Measurements from ENCODE around the gene RRP15.
A peak's percentile ranks its signal among the peaks of the same experiment; 100 is the strongest.

RRP15 gene

DNA sequence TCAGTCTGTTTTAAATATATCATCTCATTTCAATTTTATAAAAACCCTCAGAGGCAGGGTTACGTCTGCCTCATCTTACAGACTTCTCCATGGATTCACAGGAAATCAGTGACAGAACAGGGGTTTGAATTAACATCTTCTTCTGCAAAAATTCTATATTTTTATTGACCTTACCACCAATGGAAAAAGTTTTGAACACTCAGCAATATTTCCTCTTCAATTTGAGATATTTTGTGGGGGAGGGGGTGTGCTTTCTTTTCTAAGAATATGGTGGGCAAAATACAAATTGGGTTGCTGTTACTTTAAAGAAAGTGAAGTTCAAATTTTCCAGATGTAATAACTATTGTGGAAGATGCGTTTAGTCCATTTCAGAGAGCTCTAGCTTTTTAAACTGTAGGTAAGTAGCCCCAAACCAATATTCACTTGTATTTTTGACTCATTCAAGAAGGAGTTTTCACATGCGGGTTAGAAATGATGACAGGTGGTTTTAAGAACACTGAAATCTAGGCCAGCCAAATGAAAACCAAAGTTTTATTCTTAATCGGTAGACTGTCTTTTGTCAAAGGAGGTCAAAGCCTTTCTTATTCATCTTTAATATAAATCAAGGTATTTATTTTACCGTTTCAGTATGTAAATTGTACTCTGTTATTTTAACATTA, 77.5 kb downstream of the RRP15 start:
- no peak for DNase-seq (ENCODE audit: low read depth)

- no peak for DNase-seq (ENCODE audit: low read depth)
Measured at GRCh38 chr1:218363141-218363540, 78.0 kb downstream of the RRP15 start.

DNA sequence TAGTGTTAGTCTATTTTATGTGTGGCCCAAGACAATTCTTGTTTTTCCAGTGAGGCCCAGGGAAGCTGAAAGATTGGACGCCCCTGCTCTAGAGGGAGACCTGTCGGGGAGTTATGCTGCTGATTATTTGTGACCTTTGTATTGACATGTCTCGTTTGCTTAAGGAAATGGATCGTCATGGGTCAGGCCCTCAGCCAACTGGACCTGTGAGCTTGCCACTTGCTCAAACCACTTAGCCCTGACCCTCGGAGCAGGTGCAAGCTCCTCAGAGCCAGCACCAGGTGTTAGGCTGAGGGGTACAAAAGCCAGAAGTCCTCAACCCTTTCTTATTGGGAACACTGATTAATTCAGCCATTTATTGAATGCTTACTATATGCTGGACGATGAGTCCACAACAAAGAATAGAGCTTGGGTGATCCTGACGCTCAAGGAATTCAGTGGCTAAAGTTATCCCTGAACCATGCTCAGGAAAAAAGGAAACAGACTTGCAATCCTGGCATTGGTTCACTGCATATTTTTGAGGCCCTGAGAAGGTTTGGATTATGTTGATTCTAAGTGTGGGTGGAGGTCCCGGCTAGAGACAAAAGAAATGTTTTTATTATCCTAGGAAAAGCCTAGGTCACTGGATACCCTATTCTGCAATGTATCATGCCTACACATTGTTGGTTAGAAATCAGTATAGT, 79.1 kb downstream of the RRP15 start:
- DNase-seq (ENCODE audit: low read depth) = no peak

- DNase-seq (ENCODE audit: low read depth) = no peak
Measured at GRCh38 chr1:218365226-218365999, 80.3 kb downstream of the RRP15 start.

DNA sequence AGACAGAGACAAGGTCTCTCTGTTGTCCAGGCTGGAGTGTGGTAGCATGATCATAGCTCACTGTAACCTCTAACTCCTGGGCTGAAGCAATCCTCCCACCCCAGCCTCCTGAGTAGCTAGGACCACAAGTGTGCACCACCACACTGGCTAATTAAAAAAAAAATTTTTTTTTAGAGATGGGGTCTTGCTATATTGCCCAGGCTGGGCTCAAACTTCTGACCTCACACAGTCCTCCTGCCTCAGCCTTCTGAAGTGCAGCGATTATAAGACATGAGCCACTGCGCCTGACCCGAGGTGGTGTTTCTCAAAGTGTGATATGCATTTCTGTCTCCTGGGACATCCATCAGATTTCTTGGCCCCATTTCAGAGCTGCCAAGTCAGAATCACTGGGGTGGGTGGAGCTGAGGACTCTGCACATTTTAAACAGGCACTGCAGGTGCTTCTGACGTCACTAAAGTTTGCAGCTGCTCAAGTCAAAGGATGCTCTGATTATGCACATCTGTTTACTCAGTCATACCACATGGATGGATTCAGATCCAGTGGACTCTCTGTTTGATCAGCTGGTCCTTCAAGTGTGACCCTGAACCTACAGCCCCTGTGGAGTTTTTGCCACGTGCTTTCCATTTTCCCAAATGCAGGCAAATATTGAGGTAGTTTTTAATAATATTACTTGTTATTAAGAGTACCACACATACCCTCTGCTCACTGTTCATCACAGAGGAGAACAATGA, 81.4 kb downstream of the RRP15 start:
- no peak for DNase-seq (ENCODE audit: low read depth)

- DNase-seq (ENCODE audit: low read depth) = no peak
Measured at GRCh38 chr1:218367118-218367517, 82.0 kb downstream of the RRP15 start.

GRCh38 chr1:218368686-218369085, 83.6 kb downstream of the RRP15 start:
- no peak for DNase-seq (ENCODE audit: low read depth)

DNA sequence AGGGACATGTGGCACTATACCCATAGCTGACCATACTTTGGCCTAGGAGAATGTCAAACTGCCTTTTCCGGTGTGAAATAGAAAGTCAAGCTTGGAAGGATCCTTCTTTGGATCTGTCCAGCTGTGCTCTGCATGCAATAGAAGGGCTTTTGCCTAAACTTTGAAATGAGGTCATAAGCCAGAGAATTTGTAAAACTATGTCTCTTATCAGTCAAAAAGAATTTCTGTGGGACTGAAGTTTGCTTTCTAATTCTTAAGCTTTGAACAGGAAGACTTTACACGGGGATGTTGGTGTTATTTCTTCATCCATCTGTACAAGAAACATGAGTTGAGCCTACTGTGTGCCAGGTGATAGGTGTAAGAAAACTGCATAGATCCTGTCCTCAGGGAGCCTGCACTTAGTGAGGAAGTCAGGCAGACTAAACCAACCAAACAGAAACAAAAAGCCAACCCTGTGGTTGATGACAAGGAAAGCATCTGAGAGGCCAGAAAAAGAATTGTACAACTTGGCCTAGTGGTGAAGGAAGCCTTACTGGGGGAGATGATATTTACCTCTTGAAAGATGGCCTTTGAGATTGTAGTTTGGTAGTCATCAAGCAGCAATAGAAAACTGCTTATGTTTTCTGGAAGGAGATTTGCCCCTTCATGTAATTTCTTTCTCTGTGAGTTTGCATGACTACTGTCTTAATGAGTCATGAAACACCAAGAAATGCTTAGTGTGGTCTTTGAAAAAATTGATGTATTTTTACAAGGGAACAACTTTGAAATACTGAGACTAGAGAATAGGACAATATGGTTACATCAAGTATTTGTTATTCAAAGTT, 84.8 kb downstream of the RRP15 start:
- DNase-seq (ENCODE audit: low read depth) = no peak

DNA sequence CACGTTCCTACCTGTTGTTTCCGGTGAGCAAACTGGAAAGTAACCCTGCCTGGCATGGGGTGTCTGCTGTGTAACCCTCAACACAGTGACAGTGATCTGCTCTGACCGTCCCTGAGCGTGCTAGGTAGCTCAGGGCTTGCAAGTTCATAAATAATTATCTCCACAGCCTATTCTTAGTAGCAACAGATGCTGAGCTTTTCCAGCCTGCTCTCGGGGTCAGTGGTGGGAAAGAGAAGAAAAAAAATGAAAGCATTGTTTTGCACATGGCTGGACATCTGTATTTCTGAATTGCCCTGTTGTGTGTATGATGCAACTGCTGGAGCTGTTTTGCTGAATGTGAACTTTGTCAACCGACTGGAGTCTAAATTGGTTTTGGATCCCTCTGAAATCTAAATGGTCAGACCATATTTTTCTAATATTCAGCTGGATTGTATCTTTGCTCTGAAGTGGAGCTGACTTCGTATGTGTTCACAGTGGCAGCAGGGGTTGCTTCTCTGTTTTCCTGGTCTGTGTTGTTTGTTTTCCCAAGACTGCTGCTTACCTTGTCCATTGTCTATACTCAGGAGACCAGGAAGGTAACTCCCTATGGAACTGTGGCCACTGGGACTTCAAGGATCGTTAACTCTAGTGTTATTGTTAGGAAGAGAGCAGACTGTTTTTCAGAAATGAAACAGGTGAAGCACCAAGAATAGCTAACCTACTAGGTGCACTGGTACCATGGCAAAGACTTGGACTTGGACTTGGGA, 87.0 kb downstream of the RRP15 start:
- DNase-seq (ENCODE audit: low read depth) = no peak

GRCh38 chr1:218374401-218375353, 89.6 kb downstream of the RRP15 start:
- no peak for DNase-seq (ENCODE audit: low read depth)

DNA sequence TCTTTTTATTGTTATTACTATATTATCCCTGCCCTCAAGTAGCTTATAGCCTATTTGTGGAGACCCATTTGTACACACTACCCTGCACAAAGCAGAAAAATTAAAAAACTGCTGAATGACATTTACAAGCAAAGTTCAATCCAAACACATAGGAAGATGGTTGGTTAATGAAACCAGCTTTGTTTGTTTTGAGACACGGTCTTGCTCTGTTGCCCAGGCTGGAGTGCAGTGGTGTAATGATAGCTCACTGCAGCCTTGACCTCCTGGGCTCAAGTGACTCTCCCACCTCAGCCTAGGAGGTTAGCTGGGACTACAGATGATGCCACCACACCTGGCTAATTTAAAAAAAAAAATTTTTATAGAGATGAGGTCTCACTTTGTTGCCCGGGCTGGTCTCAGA, 91.6 kb downstream of the RRP15 start:
- no peak for DNase-seq (ENCODE audit: low read depth)

DNA sequence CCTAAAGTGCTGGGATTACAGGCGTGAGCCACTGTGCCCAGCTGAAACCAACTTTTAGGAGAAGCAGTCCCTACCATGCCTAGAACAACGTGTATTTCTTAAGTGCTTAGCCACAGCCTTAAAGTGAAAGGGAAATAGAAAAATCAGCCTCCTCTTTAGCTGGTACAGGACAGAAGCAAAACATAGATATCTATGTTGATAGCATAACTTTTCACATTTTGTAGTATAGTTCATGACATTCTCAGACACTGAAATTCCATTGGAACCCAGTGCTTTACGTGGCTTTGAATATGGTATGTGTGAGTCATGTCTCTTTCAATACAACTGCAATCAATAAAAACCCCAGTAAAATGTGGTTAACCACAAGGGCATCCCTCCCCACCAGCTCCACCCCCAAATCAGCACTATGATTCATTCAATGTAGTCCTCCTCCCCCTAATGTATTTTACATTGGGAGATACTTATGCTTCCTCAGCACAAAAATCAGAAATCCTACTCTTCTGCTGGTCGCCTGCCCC, 92.1 kb downstream of the RRP15 start:
- DNase-seq (ENCODE audit: low read depth) = peak; percentile 54

GRCh38 chr1:218380125-218380977, 95.3 kb downstream of the RRP15 start:
- no peak for DNase-seq (ENCODE audit: low read depth)

DNA sequence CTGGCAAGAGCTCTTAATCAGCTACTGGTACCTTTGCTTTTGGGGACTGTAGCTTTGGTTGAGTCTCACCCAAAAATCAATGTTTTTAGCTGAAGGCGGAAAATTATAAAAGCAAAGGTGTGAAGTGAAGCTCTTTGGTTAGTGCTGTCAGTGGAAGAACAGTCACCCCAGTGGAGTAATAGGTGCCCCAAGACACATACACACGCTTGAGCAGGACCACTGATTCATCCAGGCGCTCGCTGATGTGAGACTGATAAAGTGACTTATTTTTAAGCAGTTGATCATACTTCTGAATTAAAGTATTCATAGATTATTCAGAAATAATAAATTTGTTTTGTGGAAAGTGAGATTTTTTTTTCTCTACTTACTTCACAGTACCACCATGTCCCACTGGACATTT, 97.2 kb downstream of the RRP15 start:
- no peak for DNase-seq (ENCODE audit: low read depth)

GRCh38 chr1:218383051-218383450, 98.0 kb downstream of the RRP15 start:
- no peak for DNase-seq (ENCODE audit: low read depth)

GRCh38 chr1:218383681-218384080, 98.6 kb downstream of the RRP15 start:
- DNase-seq (ENCODE audit: low read depth) = no peak

GRCh38 chr1:218384581-218384993, 99.5 kb downstream of the RRP15 start:
- DNase-seq (ENCODE audit: low read depth) = no peak

Data from activated T-cell treated with anti-CD3 and anti-CD28 coated beads for 48 hours (primary cell).